DMS79 treated with DMSO at 0.1 percent for 48 hours (cell line): ENCODE measurements around the gene NEK7.

Source experiments
- DNase-seq: peaks from one replicate; lab custom pipeline; 2025; lab: John Stamatoyannopoulos, UW

NEK7 gene

DNA sequence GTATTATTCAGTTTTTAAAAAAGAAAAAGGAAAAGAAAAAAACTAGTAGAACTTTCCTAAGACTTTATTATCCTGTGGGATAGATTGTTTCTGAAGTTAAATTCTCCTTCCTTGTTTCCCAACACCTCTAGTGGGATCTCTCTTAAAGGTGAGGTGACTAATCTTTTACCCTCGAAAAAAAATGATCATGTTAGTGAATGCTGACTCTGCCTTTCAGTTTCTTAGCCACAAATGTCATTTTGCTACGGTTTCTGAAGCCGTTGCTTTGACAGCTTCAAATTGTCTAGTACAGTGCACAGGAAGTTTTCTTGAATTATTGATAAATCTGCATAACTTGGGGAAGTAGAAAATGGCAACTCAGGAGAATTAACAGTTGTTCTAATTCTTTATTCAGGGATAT lies 13.0 kb upstream of the NEK7 start:
- no peak for DNase-seq

DNA sequence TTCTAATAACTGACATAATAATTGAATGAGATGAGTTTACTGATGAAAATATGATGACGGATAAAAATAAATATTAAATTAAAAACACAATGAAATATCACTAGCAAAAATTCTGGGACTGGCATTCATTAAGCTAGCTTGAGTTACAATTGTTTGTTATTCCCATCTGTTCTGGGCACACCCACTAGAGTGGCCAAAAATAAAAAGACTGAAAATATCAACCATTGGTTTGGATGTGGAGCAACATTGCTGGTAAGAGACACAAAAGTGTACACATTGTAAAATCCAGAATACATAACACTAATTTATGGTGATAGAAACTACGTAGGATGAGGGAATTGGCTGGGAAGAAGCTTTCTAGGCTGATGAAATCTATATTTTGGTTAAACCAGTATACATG lies 9.6 kb upstream of the NEK7 start:
- DNase-seq: no peak

DNA sequence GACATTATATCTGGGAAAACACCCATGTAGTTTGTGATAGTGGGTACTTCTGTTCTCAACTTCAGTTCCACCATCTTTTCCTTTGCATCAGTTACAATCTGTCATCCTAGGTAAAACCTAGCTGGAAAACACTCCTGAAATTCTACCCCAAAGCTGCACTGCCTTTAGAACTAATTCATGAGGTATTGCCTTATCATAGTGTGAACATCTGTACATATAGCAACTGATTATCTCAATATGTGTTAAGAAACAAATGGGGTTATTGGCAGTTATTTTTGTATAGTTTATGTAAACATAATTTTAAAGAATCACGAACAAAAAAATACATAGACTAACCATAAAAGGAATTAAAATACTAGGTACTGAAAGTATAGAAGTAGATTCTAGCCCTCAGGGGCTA lies 6.4 kb upstream of the NEK7 start:
- DNase-seq: no peak

DNA sequence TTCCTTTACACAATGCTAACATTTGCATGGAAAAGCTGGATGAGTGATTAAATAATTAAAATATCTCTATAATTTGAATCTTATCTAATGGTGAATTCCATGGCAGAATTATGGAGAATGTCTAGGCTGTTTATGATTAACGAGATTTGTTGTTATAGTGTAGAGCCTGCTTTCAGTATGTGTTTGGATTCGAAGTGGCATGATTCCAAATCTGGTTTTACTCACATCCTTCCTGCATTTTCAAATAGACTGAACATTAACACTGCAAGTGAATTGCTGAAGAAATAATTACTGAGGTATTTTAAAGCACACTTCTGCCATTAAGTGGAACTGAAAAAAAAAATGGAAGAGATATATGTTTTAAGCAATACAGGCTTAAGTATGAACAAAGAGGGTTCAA lies 5.1 kb upstream of the NEK7 start:
- no peak for DNase-seq

DNA sequence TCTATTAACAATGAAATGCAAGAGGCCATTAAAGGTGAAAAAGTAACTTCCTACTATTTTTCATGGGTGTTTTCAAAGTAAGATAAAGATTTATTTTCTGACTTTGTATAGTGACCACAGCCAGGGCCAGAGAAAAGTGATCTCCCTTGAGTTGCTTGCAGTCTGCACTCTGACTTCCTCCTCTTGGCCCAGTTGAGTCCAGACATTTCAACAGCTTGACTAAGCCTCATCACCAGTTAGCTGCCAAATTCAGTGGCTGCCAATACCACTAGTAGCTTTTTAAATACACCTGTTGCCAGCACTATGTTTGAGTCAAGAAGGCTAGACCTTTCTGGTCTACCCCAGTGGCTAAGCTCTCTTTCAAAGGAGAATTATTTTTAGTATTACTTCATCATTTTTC lies 3.7 kb upstream of the NEK7 start:
- no peak for DNase-seq

DNA sequence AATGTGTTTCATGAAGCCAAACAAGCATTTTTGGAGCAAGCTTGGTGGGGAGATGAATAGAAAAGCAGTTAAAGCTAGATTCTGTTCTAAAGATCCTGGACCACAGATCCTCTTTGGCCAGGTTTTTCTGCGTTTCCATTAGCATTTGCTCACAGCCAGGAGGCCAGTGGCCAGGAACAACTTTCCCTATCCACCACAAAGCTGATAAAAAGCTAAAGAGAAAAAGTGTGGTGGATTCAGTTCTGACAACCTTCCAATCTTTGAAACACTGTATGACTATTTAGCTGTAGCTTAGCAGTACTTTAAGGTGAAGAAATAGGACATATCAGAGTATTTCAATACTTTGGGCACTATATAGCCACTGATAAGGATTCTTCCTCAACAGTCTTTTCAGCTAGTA lies 3.0 kb upstream of the NEK7 start:
- no peak for DNase-seq

DNA sequence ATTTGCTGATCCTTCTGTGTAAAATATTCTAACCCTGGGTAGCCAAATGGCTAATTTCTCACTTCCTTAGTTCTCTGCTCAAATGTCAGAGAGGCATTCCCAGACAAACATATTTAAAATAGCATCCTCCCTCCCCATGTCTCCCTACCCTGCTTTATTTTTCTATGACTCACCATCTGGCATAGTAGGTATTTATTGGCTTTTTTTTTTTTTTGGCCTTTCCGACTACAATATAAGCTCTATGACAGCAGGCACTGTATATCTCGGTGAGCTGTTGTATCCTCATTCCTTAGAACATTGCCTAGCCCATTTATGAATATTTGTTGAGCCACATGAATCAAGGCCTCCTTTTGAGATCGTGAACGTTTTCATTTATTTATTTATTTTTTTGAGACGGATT lies 1.5 kb upstream of the NEK7 start:
- DNase-seq: no peak

DNA sequence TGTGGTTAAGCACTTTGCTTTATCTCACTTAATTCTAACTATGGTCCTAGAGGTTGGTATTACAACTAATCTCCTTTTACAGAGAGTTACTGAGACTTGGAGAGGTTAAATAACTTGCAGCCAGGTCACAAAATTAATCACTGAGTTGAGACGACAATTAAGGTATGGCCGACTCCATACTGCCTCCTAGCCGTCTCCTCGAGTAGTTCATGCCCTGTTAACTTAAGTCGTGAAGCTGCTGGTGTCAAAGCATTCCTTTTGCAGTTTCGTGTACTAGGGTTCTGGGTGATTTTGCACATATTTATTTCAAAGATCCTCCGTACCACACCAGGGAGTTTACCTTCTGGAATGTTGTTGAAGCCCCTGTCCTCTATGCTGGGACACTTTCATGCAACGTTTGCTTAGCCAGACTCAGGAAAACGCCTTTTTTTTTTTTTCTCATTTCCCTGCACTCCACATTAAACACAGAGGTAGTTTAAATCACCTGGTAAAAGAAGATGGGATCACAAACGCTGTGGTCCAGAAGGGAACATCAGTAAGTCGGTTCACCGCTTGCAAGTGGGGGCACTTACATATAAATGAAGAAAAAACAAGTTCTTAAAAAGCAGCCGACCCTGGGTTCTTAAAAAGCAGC lies 570 bp upstream of the NEK7 start:
- no peak for DNase-seq

DNA sequence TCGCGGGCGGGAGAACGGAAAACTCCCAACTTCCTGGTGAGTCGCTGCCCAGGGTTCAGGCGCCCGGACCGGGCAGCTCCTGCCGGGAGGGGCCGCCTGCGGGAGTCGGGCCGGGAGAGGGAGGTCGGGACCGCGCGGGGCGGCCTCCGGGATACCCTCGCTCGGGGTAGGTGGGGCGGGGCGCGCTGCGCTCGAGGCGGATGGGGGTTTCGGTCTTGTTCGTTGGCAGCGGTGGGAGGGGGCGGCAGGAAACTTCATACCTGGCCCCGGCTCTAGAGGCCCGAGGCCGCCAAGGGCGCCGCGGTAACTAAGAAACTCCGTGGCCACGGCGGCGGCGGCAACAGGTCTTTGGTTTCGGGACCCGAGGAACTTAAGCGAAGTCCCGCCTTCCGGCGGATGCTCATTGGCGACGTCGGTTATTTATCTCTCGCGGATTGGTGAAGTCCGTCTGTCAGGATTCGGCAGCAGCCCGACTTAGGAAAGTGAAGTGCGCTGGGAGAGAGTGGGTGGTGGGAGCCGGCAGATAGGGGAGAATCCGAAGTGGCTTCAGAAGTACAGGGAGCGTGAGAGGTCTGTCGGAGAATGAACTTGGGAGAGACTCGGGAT lies 546 bp downstream of the NEK7 start:
- DNase-seq: no peak

DNA sequence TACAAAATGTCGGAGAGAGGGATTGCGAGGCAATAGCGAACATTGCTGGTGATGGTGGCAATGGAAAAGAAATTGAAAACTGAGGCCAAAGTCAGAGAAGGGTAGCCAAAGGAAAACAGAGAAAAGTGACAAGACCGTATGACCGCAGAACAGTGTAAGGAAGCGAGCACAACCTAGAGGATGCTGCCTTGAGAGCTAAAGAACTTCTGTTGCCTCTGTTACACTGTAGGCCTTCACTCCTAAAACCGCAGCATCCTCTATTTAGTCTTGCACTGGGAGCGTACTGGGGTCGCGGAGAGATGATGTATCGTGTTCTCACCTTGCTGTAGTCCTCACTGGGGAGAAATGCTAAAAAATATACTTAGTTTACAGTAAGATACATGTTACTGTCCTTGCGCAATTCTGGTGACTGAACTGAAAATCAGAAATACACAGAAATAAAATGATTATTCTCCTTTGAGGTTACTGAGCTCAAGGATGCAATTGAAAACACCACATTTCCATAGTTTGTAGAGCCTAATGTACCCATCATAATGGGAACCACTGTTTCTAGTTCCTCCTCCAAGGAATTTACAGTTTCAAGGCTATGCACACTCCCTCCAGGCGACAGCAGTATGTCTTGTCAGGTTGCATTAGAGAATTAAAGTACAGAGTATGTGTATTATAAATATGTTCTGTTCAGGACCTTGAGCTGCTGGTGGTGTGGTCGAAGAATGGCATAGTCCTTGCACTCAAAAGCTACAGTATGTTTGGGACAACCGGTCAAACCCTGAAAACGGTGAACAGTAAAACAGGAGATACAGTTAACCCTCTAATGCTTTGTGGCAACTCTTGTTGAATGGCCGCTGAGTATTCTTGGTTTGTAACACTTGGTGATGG lies 1.3 kb downstream of the NEK7 start:
- DNase-seq: no peak

DNA sequence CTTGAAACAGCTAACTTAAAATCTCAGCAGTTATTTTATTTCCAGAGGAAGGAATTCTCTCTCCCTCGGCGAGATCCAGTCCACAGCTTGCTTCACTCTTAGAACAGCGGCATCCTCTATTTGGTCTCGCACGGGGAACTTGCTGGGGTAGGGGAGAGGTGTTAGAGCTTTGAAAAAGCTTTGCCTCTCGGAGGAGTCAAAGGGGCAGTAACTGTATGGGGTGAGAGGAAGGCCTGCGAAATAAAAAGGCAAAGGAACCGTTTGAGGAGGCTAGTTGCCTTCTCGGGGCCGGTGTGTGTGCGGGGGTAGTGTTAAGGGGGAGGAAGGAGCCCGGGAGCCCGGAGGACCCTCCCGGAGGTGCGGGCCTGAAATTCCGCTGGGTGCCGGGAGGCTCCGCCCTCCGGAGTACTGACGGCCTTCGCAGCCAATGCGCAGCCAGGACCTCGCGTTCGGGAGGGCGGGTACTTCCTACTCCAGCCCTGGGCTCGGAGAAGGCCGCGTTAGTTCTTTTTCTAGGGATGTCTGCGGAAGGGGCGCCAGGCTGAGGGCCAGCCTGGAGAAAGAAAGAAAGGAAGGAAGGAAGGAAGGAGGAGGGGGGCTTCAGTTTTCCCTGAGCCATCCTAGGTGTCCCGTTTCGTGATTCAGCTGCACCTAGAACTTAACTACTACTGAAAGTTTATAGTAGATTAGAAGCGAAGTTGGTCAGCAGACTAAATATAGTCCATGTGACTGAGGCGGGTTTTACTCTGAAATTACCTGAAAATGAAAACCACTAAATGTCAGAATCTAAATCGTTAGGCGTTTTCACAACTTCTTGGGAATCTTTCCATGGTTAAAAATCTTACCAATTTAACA lies 2.2 kb downstream of the NEK7 start:
- DNase-seq: no peak

DNA sequence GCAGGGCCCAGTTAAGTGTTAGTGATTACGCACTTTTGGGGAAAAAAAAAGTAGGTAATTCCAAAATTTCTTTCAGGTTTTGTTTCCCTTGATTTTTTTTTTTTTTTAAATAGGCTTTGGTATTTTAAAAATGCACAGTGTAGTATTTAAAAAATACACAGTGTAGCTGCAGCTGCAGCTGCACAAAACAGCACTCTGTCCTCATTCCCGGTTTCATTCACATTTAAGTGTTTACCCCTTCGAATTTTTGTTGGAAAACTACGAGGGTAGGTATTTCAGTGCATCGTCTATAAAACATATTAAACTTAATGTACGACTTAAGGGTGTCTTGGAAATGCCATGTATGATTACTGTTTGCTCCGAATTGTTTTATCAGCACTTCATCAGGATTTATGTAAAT lies 3.4 kb downstream of the NEK7 start:
- DNase-seq: no peak

DNA sequence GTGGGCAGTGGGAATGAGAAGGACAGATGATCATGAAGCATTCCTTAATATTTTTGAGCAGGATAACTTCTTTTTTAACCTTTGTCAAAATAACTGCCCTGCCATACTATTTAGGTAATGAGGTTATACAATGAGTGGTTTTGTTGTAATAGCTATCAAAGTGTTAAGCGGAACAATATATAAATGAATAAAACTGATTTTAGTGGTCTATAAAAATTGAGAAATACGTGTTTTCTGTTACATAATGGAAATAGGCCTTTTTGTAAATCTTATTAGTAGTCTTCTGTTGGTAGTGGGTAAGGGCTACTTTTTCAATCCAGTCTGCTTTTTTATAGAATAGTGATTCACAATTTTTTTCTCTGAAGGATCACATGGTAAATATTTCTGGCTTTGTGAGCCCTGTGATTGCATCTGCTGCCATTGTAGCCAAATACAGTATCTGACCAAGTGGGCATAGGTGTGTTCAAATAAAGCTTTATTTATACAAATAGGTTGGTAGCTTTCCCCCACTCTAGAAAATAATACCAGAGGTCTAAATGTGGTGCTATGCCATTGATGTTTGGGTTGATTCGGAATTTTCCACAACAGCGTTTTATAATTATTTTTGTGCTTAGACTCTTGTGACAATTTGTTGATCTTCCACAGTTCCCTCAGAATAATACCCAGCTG lies 4.3 kb downstream of the NEK7 start:
- DNase-seq: no peak

DNA sequence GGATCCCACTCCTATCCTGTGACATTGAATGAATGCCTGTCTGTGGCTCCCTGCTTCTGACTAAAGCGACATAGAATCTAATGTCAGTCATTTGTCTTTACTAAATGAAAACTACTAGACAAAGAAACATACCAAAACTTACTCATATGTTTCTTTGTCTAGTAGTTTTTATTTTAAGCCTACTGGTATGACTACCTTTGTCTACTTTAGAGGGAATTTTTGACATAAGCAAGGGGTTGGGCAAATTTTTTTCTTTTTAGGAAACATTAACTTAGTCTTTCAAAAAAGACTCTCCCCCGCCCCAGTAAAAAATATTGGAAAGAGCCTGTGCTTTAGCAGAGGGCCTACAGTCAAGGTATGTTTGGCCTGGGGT lies 4.9 kb downstream of the NEK7 start:
- DNase-seq: no peak

DNA sequence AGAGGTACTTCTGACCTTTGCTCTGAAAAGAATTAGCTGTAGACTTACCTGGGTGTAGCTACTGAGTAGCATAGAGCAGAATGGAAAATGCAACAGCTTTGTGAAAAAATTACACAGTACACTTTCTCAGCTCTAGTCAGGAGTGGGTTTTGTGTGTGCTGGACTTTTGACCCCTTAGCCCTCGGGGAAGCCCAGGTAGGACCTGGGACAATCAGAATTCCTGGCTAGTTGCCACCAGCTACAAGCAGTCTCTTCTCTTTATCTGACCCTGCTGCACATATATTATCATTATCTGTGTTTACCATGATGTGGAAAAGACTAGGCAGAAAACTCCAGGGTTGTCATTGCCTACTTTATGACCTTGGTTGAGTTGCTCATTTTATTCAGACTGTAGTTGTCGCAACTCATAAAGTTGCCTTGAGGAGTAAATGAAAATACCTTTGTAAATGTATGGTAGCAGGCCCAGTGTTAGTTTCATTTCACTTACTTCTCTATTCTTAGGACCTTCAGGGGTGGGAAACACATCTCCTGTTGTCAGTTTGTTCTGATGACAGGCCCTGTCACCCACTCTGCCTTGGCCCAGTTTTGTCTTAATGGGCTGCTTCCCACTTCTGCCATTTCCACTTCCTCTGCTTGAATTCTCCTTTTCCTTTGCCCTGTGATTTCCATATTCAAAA lies 5.4 kb downstream of the NEK7 start:
- no peak for DNase-seq

DNA sequence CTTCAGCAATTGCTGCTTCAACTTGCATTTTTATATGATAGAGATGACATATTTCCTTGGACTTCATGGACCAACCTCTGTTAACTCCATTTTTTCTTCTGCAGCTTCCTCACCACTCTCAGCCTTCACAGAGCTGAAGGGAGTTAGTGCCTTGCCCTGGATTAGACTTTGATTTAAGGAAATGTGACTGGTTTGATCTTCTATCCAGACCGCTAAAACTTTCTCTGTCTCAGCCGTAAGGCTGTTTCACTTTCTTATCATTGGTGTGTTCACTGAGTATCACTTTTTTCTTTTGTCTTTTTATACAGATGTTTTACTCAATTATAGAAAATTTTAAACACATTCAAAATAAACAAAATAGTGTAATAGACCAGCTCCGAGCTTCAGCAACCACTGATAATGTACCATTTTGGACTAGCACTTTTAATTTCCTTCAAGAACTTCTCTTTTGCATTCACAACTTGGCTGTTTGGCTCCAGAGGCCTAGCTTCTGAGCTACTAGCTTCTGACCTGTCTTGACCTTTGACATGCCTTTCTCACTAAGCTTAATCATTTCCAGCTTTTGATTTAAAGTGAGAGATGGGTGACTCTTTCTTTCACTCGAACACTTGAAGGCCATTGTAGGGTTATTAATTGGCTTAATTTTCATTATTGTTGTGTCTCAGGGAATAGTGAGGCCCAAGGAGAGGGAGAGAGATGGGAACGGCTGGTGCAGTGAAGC lies 9.3 kb downstream of the NEK7 start:
- DNase-seq: no peak

DNA sequence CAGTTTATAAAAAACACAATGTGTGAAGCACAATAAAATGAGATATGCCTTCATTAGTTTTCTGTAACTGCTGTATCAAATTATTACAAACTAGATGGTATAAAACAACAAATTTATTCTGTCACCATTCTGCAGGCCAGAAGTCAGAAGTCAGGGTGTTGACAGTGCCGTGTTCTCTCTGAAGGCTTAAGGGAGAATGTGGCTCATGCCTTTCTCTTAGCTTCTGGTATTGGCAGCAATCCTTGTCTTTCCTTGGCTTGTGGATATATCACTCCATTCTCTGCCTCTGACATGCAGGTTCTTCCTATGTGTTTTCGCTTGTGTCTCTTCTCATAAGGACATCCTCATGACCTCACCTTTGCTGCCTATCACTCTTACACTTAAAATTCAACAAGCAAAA lies 10.1 kb downstream of the NEK7 start:
- DNase-seq: no peak

DNA sequence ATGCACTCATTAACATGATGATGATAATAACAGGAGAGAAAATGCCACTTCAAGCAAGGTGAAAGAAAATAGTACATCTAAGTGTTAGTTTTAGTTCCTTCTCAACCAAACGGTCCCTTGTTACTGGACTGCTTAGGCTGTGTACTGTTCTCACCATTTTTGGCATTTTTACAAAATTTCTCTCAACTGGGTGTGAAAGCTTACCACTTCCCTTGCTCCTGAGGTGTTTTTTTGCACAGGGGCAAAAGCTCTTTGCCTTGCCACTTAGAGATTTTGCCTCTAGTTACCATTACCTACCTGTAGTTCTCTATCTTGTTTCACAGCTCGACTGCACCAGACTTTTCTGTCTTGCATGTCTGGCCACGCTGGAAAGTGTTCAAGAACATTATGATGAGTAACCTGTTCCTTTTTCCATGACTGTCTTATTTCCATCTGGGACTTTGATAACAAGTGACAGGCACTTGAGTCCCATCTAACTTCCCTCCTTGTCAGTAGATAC lies 10.7 kb downstream of the NEK7 start:
- DNase-seq: no peak

DNA sequence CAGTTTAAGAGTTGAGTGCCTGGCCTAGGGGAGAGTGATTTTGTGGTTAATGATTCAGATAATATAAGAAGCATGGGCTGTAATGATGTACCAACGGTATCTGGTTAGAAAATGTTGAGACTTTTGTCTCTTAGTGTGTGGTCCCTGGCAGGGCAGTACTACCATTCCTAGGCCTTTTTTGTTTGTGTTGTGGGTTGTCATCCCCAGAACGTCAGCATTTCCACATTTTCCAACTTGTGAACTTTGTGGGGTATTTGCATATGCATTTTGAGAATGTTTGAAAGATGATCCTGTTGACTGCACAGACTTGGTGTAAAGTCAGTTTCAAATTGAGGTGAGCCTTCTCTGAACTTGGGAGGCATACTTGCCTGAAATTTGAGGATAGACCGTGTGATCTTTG lies 11.4 kb downstream of the NEK7 start:
- no peak for DNase-seq

DNA sequence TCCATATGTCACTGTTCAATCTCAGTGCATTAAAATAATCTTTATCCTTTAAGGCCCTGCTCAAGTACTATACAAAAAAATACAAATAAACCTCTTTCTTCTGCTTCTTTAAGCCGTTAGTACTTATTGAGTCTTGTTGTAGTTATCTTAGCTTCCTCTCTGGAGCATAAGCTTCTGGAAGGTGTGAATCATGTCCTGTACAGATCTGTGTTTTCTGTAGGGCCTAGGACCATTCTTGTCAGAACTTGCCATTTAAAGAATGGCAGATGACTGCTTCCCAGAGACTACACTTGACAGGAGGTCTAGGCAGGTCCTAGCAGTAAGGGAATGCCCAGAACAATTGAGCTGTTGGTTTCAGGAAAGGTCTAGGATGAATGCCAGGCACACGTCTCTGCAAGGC lies 12.9 kb downstream of the NEK7 start:
- no peak for DNase-seq
